G401 (cell line): Measurements from ENCODE around the gene TPGS1. TPM values are rescaled to one million over a fixed set of nuclear protein-coding genes. Genes with fewer than 3 reads are reported as not detected.
"Not testable (repeated sequence)": the region's sequence is repeated elsewhere in the genome, so short reads cannot be mapped to it uniquely, and the experiment has no call there.

Experiments
- DNase-seq: peaks from one replicate; pipeline ENCODE4 v3.0.0-alpha.2; 2015; ENCODE audit warnings: low spot score
- in situ Hi-C: cut with HindIII; loops from 2 replicates; pipeline ENCODE4 v1.10.0; 2016; ENCODE audit warnings: low sequenced_read_pairs, mixed read lengths
- total RNA-seq: library from RNA; depleted of rRNA; stranded (reverse); fragments of >200 nt; shearing (Covaris generic); gene quantifications from 2 replicates; pipeline ENCODE4 v1.2.3, GENCODE V29; 2014

Gene TPGS1
- total RNA-seq, 1 experiment from 2014 or later: 89.0 TPM

- DNase-seq: no peak
- in situ Hi-C loops: no loop called here
These were observed 32.9 kb upstream of the TPGS1 start for GRCh38 chr19:474126-475078.

- DNase-seq: no peak
- in situ Hi-C loops: no loop called here
These were observed 31.9 kb upstream of the TPGS1 start for GRCh38 chr19:475360-475759.

- in situ Hi-C loops: no loop called here
- no peak for DNase-seq
These were observed 28.9 kb upstream of the TPGS1 start for GRCh38 chr19:478236-478903.

GRCh38 chr19:478976-479375 lies 28.3 kb upstream of the TPGS1 start:
- in situ Hi-C loops: no loop called here
- DNase-seq: no peak

- peak; percentile 56 for DNase-seq
- in situ Hi-C loops: no loop called here
These were observed 27.1 kb upstream of the TPGS1 start for GRCh38 chr19:480016-480855.

GRCh38 chr19:481100-481499 lies 26.2 kb upstream of the TPGS1 start:
- in situ Hi-C loops, DNase-seq: not testable (repeated sequence)

GRCh38 chr19:482186-483041 lies 24.9 kb upstream of the TPGS1 start:
- no peak for DNase-seq
- in situ Hi-C loops: no loop called here

GRCh38 chr19:483332-484072 lies 23.8 kb upstream of the TPGS1 start:
- DNase-seq: no peak
- in situ Hi-C loops: no loop called here

GRCh38 chr19:484494-484893 lies 22.8 kb upstream of the TPGS1 start:
- in situ Hi-C loops: no loop called here
- DNase-seq: no peak

- in situ Hi-C loops: no loop called here
- DNase-seq: no peak
These were observed 22.2 kb upstream of the TPGS1 start for GRCh38 chr19:485077-485476.

GRCh38 chr19:485583-486236 lies 21.6 kb upstream of the TPGS1 start:
- in situ Hi-C loops: no loop called here
- peak; percentile 33 for DNase-seq

GRCh38 chr19:488505-489417 lies 18.5 kb upstream of the TPGS1 start:
- in situ Hi-C loops: no loop called here
- DNase-seq: peak; percentile 88

GRCh38 chr19:489418-490196 lies 17.7 kb upstream of the TPGS1 start:
- in situ Hi-C loops: no loop called here
- peak; percentile 35 for DNase-seq

GRCh38 chr19:491146-491741 lies 16.1 kb upstream of the TPGS1 start:
- in situ Hi-C loops: no loop called here

GRCh38 chr19:492091-492531 lies 15.2 kb upstream of the TPGS1 start:
- no peak for DNase-seq
- in situ Hi-C loops: no loop called here

More at GRCh38 chr19:491146-491741, 16.1 kb upstream of the TPGS1 start:
- no peak for DNase-seq
